ENCODE measurements around the gene PNKP. TPM values are rescaled to one million over a fixed set of nuclear protein-coding genes. Genes with fewer than 3 reads are reported as not detected.
A peak's percentile ranks its signal among the peaks of the same experiment; 100 is the strongest.

PNKP gene
- total and polyA plus RNA-seq, 9 of the 15 experiments (the other 6 are each of a cell fraction or from before 2014, with no cell fraction given) = 2.8 to 85.4 (median 25.3) TPM

DNA sequence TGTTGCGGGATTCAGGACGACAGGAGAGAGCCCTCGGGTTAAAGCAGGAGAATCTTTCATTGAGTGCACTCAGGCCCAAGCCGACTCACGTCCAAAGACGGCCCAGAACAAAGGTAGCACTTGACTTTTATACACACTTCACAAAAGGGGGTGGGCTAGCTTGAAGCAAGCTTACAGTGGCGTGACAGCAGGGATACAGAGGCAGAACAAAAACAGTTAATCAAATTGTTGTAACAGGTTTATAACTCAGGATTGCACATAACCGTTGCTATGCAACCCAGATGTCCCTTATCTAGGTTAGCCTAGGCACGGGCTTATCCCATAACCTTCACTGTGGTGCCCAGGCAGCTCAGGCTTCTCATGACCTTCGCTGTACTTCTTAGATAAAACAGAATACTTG lies 47.3 kb downstream of the PNKP start (continued):
- TF ChIP-seq SMARCB1 (IDR thresholded peaks at IDR 0.05; ENCODE audit: insufficient read length, low read depth) (no peak), EHMT2 (IDR thresholded peaks at IDR 0.05) (no peak), ARNT (IDR thresholded peaks at IDR 0.05) (no peak), ZNF253 (CRISPR knock-in tag; conservative IDR thresholded peaks at IDR 0.05) (no peak), KLF16 (IDR thresholded peaks at IDR 0.05) (no peak), TFE3 (CRISPR knock-in tag; IDR thresholded peaks at IDR 0.05) (no peak), ELF2 (CRISPR knock-in tag; IDR thresholded peaks at IDR 0.05) (no peak), ARID1B (IDR thresholded peaks at IDR 0.05) (peak; percentile 53; the same call in 1 of the 2 replicates), EP400 (IDR thresholded peaks at IDR 0.05) (no peak), FOXA1 (IDR thresholded peaks at IDR 0.05; ENCODE audit: borderline replicate concordance) (no peak), ZNF197 (CRISPR knock-in tag; IDR thresholded peaks at IDR 0.05; ENCODE audit: low read depth) (no peak), NFIX (CRISPR knock-in tag; IDR thresholded peaks at IDR 0.05; ENCODE audit: low read depth) (no peak), TEAD1 (CRISPR knock-in tag; IDR thresholded peaks at IDR 0.05) (no peak), HNRNPK (IDR thresholded peaks at IDR 0.05; ENCODE audit: low read depth, low read length, poor library complexity, severe bottlenecking) (no peak), ZNF778 (CRISPR knock-in tag; IDR thresholded peaks at IDR 0.05) (no peak), TEAD4 (IDR thresholded peaks at IDR 0.05; ENCODE audit: low read length) (peak; percentile 52; the same call in 1 of the 2 replicates), TEAD4 (CRISPR knock-in tag; IDR thresholded peaks at IDR 0.05; ENCODE audit: borderline replicate concordance) (no peak), TFAP4 (CRISPR knock-in tag; IDR thresholded peaks at IDR 0.05; ENCODE audit: borderline replicate concordance) (no peak), RCOR1 (IDR thresholded peaks at IDR 0.05; ENCODE audit: borderline replicate concordance in 1 of 2, low read depth in 2 of 2, low read length in 2 of 2) (peak in 1 of 2 experiments; percentile 42; a peak in 1 of 4 replicates), BACH1 (tag; IDR thresholded peaks at IDR 0.05) (no peak), CBFA2T2 (conservative IDR thresholded peaks at IDR 0.05) (peak; percentile 65), MAFK (IDR thresholded peaks at IDR 0.05; ENCODE audit: low read length) (no peak), SMARCA4 (IDR thresholded peaks at IDR 0.05) (peak; percentile 53; the same call in 1 of the 2 replicates), ZNF282 (CRISPR knock-in tag; IDR thresholded peaks at IDR 0.05) (no peak), ELF1 (tag; IDR thresholded peaks at IDR 0.05) (no peak), POLR2AphosphoS2 (IDR thresholded peaks at IDR 0.05; ENCODE audit: low read length) (no peak), FOXJ2 (tag; IDR thresholded peaks at IDR 0.05) (no peak), EZH2 (IDR thresholded peaks at IDR 0.05; ENCODE audit: borderline replicate concordance, low read depth, low read length) (no peak)
- TF ChIP-seq, protein P1, sequence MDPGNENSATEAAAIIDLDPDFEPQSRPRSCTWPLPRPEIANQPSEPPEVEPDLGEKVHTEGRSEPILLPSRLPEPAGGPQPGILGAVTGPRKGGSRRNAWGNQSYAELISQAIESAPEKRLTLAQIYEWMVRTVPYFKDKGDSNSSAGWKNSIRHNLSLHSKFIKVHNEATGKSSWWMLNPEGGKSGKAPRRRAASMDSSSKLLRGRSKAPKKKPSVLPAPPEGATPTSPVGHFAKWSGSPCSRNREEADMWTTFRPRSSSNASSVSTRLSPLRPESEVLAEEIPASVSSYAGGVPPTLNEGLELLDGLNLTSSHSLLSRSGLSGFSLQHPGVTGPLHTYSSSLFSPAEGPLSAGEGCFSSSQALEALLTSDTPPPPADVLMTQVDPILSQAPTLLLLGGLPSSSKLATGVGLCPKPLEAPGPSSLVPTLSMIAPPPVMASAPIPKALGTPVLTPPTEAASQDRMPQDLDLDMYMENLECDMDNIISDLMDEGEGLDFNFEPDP (CRISPR knock-in tag; IDR thresholded peaks at IDR 0.05) = no peak
